Stimulated activated CD8-positive, alpha-beta memory T cell treated with anti-CD3 and anti-CD28 coated beads, Interleukin-15, amount 100 ng/mL, for 4 hours (primary cell): ENCODE data around the gene LTB.

ENCODE experiments used
- DNase-seq, 2 donors: peaks; one replicate each; pipeline ENCODE4 v3.0.0-alpha.2; 2020; ENCODE audit warnings: low read depth in 2 of 2

Gene LTB

DNA sequence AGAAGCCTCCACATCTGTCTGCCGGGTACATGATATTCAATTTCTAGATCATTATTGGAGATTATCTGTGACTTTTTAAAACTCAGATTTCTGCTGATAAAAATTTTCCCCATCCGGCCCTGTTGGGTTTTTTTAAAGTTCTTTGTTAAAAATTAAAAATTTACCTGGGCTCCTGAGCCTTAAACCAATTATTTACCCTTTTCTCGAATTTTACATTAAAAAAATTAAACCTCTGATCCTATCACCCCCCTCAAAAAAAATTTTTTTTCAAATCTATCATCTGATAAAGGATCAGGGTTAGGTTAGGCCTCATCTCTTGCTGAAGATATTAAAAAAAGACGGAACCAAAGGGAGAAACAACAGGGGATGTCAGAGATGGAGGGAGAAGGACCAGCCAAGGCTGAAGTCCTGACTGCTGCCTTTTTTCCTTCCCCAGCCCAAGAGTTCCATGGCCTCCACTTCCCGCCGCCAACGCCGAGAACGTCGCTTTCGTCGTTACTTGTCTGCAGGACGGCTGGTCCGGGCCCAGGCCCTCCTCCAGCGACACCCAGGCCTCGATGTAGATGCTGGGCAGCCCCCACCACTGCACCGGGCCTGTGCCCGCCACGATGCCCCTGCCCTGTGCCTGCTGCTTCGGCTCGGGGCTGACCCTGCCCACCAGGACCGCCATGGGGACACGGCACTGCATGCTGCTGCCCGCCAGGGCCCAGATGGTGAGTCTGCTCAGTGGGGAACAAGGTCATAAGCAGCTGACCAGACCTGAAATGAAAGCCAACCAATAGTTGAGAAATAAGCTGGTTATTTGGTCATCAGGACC, 34.3 kb downstream of the LTB start:
- no peak for DNase-seq

DNA sequence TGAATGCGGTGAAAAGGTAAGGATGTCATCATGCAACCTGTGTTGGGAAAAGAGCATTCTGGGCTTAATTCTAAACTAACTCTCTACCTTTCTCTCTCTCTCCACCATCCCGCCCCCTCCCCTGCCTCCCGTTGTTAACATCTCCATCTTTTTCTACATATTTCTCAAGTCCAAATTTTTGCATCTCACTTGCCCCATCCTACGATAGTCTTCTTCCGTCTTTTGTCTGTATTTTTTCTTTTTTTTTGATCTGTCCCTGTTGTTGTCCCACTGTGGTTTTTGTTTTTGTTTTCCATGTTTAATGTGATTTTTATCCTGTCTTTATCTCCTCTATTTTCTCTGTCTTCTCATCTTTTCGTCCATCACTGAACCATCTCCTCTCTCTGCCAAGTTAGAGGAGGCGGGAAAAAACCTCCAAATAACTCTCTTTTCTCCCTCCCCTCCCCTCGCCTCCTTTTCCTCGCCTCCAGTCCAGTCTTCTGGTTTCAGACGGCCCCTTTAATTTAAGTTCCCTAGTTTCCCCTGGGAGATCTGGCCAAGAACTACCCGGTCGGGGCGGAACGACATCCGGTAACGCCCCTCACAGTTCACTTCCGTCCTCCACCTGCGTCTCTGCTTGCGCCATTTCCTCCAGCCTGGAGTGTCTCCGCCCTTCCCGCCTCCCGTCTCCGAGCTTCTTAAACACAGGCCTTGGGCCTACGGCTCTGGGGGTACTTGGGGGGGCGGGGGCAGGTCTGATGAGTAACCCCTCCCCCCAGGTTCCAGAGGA, 35.1 kb downstream of the LTB start, which contains the start of gene NFKBIL1:
Gene NFKBIL1 (plus strand): TSS at position 651 of the 769 bp plus-strand sequence. CDS start 87 bp downstream, at position 738.
- peak; percentile 80 to 88 for DNase-seq

DNA sequence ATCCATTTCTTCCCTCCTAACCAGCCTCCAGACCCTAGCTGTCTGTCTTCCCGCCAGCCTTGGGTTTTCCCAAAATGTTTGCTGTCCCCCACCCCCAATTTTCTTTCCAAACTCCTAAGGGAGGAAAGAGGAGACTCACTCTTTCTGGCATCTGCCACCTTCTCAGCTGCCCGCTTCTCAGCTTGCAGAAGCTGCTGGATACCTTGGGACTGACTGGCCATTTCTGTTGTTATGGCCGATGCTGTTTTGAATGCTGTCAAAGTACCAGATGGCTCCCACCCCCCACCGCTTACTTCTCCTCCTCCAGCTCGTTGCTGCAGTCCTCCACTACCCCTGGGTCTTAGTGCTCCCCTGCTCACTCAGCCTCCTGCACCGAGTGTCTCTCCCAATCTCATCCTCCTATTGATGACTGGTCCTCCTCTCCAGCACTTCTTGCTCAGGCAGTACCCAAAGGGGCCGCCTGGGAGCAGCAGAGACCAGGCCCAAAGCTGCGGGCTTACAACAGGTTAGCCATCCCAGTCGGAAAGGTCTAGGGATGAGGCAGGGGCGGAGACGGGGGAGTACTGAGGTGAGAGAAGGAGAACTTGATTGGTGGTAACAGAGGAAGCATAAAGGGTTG, 35.8 kb downstream of the LTB start, which contains the start of gene ATP6V1G2:
Gene ATP6V1G2 (minus strand): TSS at position 270 of the 619 bp plus-strand sequence. CDS start 49 bp downstream, at position 221.
- peak; percentile 67 to 74 for DNase-seq

DNA sequence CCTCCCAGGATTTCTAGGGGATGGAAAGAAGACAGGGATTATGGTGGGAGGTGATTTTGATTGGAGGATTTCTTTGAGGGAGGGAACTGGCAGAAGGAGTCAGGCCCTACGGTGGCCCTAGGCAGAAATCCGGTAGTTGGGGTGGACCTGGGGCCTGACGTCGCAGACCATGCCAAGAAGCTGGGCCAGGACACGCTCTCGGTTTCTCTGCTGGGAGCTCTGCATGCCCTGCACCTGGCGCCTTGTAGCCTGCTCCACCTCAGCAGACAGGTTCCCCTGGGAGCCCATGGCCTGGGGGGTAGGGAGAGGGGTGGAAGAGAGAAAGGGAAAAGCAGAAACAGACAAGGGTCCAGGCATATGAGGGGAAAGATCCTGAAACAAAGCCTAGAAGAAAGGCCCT, 36.9 kb downstream of the LTB start:
- no peak for DNase-seq

DNA sequence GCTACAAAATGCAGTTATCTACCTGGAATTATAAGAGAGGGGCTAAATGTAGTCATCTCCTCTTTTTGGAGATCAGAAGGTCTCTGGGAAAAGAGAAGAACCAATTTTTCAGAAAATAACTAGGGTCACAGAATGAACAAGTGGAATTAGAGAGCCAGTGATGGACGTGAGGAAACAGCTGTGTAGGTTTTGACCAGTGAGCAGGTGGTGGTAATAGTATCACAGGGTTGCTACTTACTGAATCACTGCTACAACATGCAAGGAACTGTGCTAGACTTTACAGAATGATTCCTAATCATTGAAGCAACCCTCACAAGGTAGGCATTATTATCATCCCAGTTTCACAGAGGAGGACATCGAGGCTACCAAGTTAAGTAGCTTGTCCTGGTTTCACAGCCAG, 37.5 kb downstream of the LTB start:
- no peak for DNase-seq

DNA sequence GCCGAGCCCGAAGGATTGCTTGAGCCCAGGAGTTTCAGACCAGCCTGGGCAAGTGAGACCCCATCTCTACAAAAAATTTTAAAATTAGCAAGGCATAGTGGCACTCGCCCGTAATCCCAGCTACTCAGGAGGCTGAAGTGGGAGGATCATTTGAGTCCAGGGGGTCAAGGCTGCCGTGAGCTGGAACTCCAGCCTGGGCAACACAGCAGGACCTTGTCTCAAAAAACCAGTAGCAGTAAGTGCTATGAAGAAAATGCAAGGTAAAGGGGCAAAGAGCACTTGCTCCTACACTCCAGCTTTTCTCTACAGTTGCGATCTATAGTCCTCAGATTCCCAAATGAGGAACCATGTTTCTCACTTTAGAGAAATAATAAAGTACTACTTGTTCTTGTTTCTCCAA, 38.6 kb downstream of the LTB start:
- no peak for DNase-seq

DNA sequence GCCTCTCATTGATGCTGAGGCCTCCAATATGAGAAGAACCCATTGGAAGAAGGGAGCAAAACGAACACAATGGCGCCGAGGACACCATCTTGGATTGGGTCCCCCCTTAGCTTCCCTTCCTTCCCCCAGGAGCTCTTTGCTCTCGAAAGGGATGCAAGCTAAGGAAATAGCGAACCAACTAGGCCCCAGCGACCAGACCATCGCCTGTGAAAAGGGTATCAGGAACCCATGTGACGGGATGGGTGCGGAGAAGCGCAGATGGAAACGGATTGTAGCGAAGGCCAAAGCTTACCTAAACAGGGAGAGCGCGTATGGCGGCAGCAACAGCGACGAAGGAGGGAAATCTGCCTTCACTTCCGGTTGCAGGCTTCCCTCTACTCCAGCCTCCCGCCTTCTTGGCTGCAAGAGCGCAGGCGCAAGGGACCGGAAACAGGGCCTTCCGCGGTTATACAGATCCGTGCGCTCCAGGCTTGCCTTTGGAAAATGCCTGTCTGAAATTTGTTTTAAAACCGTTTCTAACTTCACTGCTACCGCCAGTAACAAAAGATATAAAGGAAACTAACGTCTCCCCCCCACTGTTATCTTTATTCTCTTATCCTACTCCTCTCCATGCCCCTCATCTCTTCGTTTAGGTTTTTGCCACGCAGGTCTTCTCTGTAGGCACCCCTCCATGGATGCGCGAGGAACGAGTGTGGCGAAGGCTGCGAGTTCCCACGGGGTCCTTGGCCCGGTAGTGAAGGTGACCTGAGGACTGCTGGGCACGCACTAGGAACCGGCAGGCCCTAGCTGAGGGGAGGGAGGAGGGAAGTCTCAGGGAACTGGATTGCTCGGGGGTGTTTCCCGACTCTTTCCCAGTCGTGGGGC, 40.3 kb downstream of the LTB start, which contains the start of gene DDX39B:
Gene DDX39B (minus strand): TSS at position 346 of the 864 bp plus-strand sequence. CDS start 1,471 bp downstream, outside the sequence.
- peak; percentile 83 to 91 for DNase-seq

DNA sequence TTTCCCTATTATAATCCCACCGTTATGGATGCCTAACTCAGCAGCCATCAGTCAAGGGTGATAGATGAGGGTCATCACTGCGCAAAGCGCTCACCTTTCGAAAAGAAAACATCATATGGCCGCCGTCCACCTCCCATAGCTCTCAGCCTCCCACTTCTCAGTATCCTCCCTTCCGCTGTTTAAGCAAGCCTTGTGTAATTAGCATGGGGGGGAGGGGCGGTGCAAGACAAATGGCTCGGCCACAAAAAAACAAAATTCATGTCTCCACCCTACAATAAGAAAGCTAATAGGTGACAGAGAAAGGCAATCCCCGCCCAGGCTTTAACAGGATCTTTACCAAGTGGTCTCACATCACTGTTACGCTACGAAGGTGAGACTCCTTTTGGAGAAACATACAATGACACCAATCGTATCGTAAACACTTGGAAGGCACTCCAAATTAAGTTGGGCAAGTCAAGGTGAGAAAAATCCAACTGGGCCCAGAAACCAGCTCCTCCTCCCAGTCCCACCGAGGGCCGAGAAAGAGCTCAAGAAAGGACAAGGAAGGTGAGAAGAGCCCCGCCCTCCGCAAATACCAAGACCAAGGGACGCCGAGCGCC, 41.1 kb downstream of the LTB start:
- DNase-seq: peak in 1 of 2 donors; percentile 37

DNA sequence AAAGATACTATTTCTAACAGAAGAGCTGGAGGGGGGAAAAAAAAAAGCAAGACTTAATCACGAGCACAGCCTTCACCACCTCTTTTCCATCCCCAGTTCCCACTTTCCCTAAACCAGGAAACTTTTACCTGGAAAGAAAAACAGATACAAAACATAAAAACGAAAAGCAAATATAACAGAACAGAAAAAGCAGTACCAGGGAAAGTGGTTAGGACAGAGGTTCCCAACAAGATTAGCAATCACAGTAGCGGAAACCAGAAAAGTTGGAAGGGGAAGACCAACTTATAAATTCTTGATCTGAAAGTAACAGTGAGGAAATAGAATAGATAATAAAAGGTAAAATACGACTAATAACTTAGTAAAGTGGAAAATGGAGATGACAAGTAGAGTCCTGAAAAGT, 41.6 kb downstream of the LTB start:
- DNase-seq: no peak

DNA sequence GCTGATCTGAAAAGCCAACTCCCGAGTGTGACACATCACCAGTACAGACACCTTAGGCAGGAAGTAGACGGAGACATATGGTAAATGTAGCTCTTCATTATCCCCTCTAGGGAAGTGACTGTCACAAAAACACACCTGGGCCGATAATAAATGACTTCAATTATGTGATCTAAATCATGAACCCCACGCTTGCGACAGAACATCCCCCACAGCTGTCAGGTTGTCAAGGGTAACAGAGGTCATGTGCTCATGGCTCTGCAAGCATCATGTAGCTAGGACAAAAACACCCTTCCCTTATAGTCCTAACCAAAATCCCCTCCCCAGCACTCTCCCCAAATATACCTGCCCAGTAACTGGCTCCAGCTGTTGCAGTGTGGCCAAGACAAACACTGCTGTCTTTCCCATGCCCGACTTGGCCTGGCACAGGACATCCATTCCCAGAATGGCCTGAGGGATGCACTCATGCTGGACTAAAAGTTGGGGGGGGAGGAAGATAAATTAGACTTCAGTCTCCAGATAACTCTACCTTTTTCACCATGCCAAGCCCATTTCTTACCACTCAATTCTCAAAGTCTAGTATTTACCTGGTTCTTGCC, 43.3 kb downstream of the LTB start:
- DNase-seq: no peak

DNA sequence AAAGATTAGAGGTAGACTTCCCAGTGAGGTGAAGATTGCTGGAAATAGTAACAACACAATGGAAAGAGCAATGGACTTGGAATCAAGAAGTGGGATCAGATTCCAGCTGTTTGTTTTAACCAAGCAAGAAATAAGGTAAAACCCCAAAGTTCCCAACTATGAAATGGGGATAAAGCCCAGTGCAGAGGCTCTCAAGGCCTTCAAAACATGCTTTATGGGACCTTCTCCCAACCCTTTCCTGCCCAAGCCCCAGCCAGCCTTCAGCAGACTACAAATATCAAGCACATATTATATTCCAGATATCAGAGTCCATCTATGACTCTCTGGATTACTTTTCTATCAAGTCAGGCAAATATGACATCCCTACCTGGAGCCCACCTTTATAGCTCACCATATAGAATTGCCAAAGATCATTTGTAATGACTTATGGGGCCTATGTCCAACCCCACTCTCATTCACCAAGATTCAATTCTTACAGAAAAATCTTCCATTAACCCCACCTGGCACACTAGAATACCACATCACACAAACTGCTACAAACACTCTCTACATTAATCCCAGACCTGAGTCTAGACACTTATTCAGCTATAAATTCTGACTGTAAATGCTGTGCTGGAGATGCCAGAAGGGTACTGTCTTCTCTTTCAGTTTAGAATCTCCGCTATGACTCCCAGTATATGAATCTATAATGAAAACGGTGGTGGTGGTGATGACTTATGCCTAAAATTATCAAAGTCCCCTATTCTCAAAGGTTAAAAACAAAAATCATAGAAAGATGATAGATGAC, 46.5 kb downstream of the LTB start:
- DNase-seq: no peak

DNA sequence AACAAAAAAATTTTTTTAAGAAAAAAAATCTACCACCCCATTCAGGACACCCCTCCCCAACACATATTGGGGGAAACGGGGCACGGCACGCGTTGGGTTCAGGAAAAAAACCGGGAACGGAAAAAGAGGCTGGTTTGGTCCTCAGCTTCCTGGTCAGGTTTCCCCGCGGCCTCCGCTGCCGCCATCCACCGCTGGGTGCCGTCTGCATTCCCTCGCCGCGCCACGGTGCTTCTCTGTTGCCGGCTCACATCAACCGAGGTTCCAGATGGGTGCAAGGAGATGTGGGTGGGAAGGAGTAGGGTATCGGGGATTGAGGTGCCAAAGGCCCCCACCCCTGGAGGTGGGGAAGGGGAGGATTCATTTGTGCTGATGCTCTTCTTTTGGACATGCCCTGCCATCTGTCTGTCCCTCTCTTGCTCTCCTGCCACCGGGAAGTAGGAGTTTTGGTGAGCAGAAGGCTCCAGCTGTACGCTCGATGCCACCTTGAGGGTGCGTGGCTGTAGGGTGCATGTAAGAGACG, 47.6 kb downstream of the LTB start:
- DNase-seq: no peak

DNA sequence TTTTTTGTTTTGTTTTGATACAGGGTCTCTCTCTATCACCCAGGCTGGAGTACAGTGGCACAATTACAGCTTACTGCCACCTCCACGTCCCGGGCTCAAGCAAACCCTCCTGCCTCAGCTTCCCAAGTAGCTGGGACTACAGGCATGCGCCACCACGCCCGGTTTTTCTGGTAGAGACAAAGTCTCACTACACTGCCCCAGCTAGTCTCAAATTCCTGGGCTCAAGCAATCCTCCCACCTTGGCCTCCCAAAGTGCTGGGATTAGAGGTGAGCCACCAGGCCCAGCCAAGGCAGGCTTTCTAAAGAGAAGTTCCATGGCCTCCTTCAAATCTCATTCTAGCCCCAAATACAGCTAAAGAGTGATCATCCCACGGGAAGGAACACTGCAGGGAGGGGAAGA, 48.2 kb downstream of the LTB start:
- DNase-seq: no peak

DNA sequence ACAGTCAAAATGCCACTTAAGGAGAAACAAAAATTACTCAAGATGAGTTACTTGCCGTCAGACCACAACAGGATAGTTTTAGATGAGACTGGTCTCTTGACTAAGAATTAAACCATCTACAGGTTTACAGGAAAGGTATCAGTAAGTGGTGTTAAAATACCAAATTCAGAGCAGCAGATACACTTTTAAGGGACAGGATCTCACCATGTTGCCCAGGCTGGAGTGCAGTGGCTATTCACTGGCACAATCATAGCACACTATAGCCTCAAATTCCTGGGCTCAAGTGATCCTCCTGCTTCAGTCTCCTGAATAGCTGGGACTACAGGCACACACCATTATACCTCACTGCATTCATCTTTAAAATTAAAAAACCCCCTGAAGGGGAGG, 48.8 kb downstream of the LTB start:
- no peak for DNase-seq

DNA sequence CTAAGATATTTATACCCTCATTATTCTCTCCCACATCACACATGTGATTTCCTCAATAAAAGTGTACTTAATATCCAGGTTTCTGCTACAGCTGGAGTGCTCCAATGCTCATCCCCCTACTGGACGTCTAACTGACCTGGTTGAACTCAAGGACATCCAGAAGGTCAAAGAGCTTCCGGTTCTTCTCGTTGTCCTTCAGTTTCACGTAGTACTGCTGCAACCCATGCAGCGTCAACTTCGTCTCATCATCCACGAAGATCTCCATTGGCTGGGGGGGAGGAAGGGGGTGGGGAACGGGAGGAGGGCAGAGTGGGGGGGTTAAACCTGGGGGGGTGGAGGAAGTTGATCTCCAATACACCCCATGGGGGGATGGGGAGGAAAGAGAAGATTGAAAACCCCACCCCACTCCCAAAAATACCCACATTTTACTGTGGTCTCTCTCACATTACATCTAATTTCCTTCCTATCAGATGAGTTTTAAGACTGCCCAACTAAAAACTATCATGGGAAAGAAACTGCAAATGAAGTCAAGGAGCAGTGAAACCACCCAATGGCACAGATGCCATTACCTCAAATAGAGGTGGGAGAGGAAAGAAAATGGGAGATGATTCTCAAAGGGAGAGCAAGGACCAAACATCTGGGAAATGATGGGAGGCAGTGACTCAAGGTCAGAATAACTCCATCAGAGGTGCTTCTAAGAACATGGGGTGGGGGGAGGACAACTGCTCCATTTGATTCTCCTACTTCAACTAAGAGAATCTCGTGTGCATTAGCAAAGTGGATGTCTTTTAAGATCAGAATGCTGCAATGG, 49.4 kb downstream of the LTB start:
- DNase-seq: no peak

DNA sequence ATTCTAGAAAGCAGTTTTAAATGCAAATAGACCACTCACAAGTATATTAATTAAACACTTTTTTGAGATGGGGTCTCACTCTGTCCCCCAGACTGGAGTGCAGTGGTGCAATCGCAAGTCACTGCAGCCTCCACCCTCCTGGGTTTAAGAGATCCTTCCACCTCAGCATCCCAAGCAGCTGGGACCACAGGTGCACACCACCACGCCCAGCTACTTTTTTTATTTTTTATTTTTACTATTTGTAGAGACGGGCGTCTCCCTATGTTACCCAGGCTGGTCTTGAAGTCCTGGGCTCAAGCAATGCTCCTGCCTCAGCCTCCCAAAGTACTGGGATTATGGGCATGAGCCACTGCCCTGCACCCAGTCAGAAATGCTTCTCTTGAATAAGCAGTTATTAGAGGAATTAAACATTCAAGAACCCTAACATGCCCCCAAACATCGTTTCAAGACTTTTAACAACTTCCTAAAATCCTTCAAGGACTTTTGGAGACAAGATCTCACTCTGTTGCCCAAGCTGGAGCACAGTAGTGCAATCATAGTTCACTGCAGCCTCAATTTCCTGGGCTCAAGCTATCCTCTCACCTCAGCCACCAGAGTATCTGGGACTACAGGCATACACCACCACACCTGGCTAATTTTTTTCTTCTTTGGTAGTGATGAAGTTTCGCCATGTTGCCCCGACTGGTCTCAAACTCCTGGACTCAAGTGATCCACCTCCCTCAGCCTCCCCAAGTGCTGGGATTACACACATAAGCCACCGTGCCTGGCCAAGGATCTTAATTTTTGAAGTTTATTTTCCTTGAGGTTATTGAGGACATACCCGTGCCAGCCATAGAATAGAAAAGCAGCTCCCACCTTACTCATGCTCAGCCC, 50.2 kb downstream of the LTB start:
- no peak for DNase-seq

DNA sequence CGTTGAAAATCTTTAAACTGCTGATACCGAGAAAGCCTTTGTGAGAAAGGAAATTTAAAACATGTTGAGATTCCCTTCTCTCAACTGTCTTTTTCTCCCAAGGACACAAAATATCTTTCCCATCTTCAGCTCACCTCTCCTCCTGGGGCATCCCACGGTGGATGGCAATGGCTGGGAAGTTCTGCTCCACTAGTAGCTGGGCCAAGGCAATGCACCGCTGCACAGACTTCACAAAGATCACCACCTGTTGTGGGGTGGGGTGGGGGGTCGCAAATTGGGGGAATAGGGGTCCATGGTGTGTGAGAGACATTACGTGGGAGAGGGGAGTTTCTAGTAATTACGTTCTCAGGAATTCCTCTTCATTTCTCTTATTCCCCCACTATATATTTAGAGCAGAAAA, 51.1 kb downstream of the LTB start:
- DNase-seq: no peak

DNA sequence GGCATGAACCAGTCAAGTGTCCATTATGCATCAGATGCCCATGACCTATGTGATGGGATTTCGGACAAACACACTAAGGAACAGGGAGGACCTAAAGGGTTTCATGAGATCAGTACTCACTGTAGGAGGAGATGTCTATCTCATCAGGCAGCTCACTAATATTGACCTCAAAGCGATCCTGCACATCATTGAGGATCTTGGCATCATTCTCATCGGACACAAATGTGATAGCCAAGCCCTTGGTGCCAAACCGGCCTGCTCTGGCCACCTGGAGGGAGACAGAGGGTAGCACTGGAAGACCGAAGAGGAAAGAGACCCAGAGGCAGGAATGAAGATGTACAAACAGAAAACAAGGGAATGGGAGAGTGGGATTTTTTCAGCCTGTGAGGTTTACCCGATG, 51.6 kb downstream of the LTB start:
- no peak for DNase-seq
